Measurements from ENCODE around the gene PLCL1. TPM values are rescaled to one million over a fixed set of nuclear protein-coding genes. Genes with fewer than 3 reads are reported as not detected.

PLCL1 gene
- total RNA-seq: 7.7 TPM
- long read RNA-seq, full-length matches to known transcripts: 4 of 6 reads
- long read RNA-seq, partial matches to known transcripts: 0 of 6 reads
- long read RNA-seq, other reads (novel, unspliced or antisense): 2 of 6 reads

DNA sequence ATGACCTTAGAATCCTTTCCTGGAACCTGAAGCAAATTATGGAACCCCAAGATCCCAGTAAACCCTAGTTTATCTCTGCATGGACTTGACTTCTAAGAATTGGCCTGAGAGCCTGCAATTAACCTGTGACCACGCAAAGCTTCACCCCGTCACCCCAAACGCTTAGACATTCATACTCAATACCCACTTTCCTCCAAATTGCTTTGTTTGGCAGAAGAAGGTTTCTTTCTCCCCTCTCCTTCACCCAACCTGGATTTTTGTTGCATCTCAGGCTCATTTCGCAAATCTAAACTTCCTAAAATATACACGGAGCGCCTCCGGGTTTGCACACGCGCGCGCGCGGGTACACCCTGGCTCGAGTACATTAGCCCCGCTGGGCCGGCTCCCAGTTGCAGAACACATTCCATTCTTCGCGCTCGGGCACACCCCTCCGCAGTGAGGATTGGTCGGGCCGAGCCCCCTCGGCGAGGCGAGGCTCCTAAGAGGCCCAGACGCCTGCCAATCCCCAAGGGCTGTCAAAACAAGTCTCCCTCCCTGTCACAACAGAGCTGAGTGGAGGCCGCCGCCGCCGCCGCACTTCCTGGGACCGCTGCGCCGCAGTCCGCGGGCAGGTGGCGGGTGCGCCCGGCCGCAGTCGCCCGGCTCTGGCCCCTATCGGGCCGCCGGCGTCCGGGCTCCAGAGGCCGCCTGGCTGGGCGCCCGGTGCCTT is at the start of gene PLCL1:
Gene PLCL1, plus strand, starts transcription at position 545 of the 709 bp plus-strand sequence.
- H3K4me3 ChIP-seq: peak within 1 kb of the TSS; percentile 76
- H3K36me3 ChIP-seq: no peaks in the 10 kb centered on the region
- no peaks in the 10 kb centered on the region for H3K9me3 ChIP-seq
- H3K27me3 ChIP-seq: no peaks in the 10 kb centered on the region
- peak; percentile 96 for DNase-seq
- H3K4me1 ChIP-seq: peaks cover 22% of the 10 kb centered on the region
- TF ChIP-seq, protein P1, sequence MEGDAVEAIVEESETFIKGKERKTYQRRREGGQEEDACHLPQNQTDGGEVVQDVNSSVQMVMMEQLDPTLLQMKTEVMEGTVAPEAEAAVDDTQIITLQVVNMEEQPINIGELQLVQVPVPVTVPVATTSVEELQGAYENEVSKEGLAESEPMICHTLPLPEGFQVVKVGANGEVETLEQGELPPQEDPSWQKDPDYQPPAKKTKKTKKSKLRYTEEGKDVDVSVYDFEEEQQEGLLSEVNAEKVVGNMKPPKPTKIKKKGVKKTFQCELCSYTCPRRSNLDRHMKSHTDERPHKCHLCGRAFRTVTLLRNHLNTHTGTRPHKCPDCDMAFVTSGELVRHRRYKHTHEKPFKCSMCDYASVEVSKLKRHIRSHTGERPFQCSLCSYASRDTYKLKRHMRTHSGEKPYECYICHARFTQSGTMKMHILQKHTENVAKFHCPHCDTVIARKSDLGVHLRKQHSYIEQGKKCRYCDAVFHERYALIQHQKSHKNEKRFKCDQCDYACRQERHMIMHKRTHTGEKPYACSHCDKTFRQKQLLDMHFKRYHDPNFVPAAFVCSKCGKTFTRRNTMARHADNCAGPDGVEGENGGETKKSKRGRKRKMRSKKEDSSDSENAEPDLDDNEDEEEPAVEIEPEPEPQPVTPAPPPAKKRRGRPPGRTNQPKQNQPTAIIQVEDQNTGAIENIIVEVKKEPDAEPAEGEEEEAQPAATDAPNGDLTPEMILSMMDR (IDR thresholded peaks at IDR 0.05): no peak
- peak; percentile 98 for ATAC-seq
- peak within 1 kb of the TSS; percentile 53 for H3K27ac ChIP-seq
- intact Hi-C loops (cut with DNase I): loop anchor here (5.0 kb wide), 1 partner anchor 323 kb away; no protein-coding TSS in a partner anchor

DNA sequence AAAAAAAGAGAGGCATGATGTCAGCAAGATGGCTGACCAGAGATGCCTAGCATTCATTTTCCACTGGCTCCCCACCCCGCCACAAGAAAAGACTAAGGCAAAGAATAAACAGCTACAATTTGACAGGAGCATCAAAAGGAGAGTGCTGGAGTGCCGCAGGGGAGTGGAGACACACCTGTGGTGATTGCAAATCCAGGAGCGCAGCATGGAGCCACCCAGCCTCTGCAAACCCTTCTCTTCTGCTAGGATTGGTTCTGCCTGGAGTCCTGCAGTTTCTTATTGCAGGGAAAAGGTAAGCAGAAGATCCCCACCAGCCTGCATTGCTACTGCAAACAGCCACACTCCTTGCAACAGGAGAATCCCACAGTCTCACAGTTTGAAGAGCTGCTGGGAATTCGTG is 45.4 kb upstream of the PLCL1 start:
- intact Hi-C loops (cut with DNase I): no loop called here
- TF ChIP-seq, protein P1 (IDR thresholded peaks at IDR 0.05): no peak
- Histone ChIP-seq H3K4me1 (no peaks in the 10 kb centered on the region), H3K27ac (no peak overlapping the region), H3K9me3 (no peaks in the 10 kb centered on the region), H3K4me3 (no peak overlapping the region), H3K27me3 (no peaks in the 10 kb centered on the region), H3K36me3 (no peaks in the 10 kb centered on the region)
- ATAC-seq: no peak
- no peak for DNase-seq

DNA sequence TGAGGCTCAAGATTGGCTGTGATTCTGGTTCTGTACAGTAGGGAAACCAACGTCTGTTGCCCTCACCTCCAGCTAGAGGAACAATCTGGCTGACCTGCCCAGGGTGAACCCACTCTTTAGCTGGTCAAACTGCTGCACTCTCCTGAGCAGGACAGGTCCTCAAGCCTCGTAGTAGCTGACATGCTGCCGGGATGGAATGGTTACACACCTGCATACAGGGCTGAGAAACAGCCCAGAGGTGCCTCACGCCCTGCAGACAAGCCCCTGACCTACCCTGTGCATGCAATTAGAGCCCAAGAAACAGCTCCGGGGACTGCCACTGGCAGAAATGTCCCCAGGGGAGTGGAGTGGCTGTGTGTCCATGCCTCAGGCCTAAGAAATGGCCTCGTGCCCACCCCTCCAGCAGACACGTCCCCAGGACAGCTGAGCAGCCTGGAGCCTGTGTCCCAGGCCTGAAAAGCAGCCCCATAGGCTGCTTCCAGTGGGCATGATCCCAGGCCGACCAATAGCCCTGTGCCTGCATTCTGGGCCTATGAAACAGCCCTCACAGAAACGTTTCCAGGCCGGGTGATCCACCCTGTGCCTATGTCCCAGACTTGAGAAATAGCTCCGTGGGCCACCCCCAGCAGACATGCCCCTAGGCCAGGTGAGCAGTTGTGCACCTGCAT is 44.6 kb upstream of the PLCL1 start:
- DNase-seq: no peak
- no peak overlapping the region for H3K27ac ChIP-seq
- intact Hi-C loops (cut with DNase I): no loop called here
- TF ChIP-seq, protein P1 (IDR thresholded peaks at IDR 0.05): no peak
- H3K9me3 ChIP-seq: no peaks in the 10 kb centered on the region
- no peaks in the 10 kb centered on the region for H3K36me3 ChIP-seq
- H3K4me1 ChIP-seq: no peaks in the 10 kb centered on the region
- H3K27me3 ChIP-seq: no peaks in the 10 kb centered on the region
- no peak overlapping the region for H3K4me3 ChIP-seq
- ATAC-seq: peak; percentile 10

- no peak for ATAC-seq
Measured at GRCh38 chr2:197760293-197760657, 44.1 kb upstream of the PLCL1 start.

DNA sequence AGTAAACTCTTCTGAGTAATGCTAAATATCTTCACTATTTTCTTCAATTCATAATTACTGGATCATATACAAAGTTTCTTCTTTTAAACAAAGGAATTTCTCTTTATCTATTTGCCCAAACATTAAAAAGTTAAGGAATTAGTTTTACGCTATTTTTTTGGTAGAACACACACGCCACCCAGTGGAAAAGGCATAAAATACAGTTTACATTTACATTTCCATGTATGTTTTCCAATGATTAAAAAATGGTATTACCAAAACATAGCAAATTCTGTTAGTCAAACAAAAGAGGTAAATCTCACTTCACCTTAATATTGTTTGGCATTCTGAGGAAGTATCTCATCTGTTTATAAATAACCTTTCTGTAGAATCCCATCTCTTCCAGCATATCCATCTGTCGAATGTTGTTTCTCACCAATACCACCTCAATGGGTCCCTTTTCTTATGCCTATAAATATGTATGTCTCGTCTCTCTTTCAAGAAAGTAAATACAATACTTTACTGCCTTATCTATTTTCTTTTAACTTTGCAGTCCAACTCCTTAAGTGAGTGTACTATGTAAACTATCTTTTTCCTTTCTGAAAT is 26.5 kb upstream of the PLCL1 start:
- H3K9me3 ChIP-seq: no peaks in the 10 kb centered on the region
- H3K4me1 ChIP-seq: no peaks in the 10 kb centered on the region
- H3K4me3 ChIP-seq: no peak overlapping the region
- no peaks in the 10 kb centered on the region for H3K27me3 ChIP-seq
- DNase-seq (no peak), ATAC-seq (no peak)
- H3K27ac ChIP-seq: no peak overlapping the region
- H3K36me3 ChIP-seq: no peaks in the 10 kb centered on the region
- TF ChIP-seq, protein P1 (IDR thresholded peaks at IDR 0.05): peak; percentile 79
- intact Hi-C loops (cut with DNase I): no loop called here

More at GRCh38 chr2:197760293-197760657, 44.1 kb upstream of the PLCL1 start:
- H3K4me3 ChIP-seq: no peak overlapping the region
- H3K36me3 ChIP-seq: no peaks in the 10 kb centered on the region
- intact Hi-C loops (cut with DNase I): no loop called here
- TF ChIP-seq, protein P1 (IDR thresholded peaks at IDR 0.05): no peak
- no peak overlapping the region for H3K27ac ChIP-seq
- no peaks in the 10 kb centered on the region for H3K27me3 ChIP-seq
- no peaks in the 10 kb centered on the region for H3K9me3 ChIP-seq
- no peak for DNase-seq
- no peaks in the 10 kb centered on the region for H3K4me1 ChIP-seq

Measured in upper lobe of right lung (tissue), 1 donor.